H1 (cell line): Measurements from ENCODE around the gene HLA-E. TPM values are rescaled to one million over a fixed set of nuclear protein-coding genes. Genes with fewer than 3 reads are reported as not detected.

Source experiments
- BACH1 ChIP-seq: IDR thresholded peaks from 2 replicates; pipeline ENCODE4 v1.6.1; 2012; ENCODE audit warnings: low read length, improper control_type of control experiment
- BRCA1 ChIP-seq: IDR thresholded peaks from 2 replicates; pipeline ENCODE4 v1.6.1; 2012; ENCODE audit warnings: low read depth, low read length, improper control_type of control experiment
- CHD1 ChIP-seq: IDR thresholded peaks from 2 replicates; pipeline ENCODE4 v1.6.1; 2012; ENCODE audit warnings: low read depth, low read length, improper control_type of control experiment
- CREB1 ChIP-seq: IDR thresholded peaks from 2 replicates; pipeline ENCODE4 v1.6.1; 2012; ENCODE audit warnings: inconsistent platforms
- E2F6 ChIP-seq: IDR thresholded peaks from 2 replicates; pipeline ENCODE4 v1.6.1; 2012; ENCODE audit warnings: inconsistent platforms
- EGR1 ChIP-seq: IDR thresholded peaks from 2 replicates; pipeline ENCODE4 v1.6.1; 2011; ENCODE audit warnings: low read depth, low read length, borderline replicate concordance
- FOSL1 ChIP-seq: IDR thresholded peaks from 2 replicates; pipeline ENCODE4 v1.6.1; 2011; ENCODE audit warnings: mild to moderate bottlenecking, low read depth, low read length, moderate library complexity; ENCODE audit not compliant: insufficient read depth
- JUND ChIP-seq: IDR thresholded peaks from 2 replicates; pipeline ENCODE4 v1.6.1; 2011; ENCODE audit warnings: mild to moderate bottlenecking, improper control_type of control experiment, low read length
- NANOG ChIP-seq: IDR thresholded peaks from 2 replicates; pipeline ENCODE4 v1.6.1; 2011; ENCODE audit warnings: low read length, low read depth, mild to moderate bottlenecking, inconsistent platforms; ENCODE audit not compliant: insufficient read depth, poor library complexity, severe bottlenecking
- POLR2AphosphoS5 ChIP-seq: IDR thresholded peaks from 2 replicates; pipeline ENCODE4 v1.6.1; 2011; ENCODE audit warnings: low read depth, low read length
- RFX5 ChIP-seq: IDR thresholded peaks from 2 replicates; pipeline ENCODE4 v1.6.1; 2011; ENCODE audit warnings: low read depth, low read length, improper control_type of control experiment, borderline replicate concordance
- SP1 ChIP-seq: IDR thresholded peaks from 2 replicates; pipeline ENCODE4 v1.6.1; 2011; ENCODE audit warnings: low read depth, low read length
- SP4 ChIP-seq: IDR thresholded peaks from 2 replicates; pipeline ENCODE4 v1.6.1; 2012; ENCODE audit warnings: low read length, inconsistent platforms
- TAF1 ChIP-seq: IDR thresholded peaks from 2 replicates; pipeline ENCODE4 v1.6.1; 2011; ENCODE audit warnings: mild to moderate bottlenecking, low read depth, low read length
- TBP ChIP-seq: IDR thresholded peaks from 2 replicates; pipeline ENCODE4 v1.6.1; 2011; ENCODE audit warnings: low read depth, low read length, improper control_type of control experiment
- TEAD4 ChIP-seq: IDR thresholded peaks from 2 replicates; pipeline ENCODE4 v1.6.1; 2012; ENCODE audit warnings: low read depth, low read length, inconsistent platforms, mixed read lengths
- polyA plus RNA-seq, 7 experiments: library from polyadenylated mRNA; depleted of rRNA in 3 of 7; stranded (reverse) in 5 of 7; unstranded in 2 of 7; fragments of >200 nt in 5 of 7; fragments of 200-250 nt in 2 of 7; gene quantifications; 1 replicate in 5 of 7; 2 replicates in 1 of 7; 4 replicates in 1 of 7; pipeline versions ENCODE4 v1.2.1 to v1.2.3, GENCODE V29; 2011 to 2013; ENCODE audit warnings: missing spikeins in 2 of 7, mixed read lengths in 2 of 7
- total RNA-seq: library from RNA; stranded (reverse); fragmentation: NEBNext Ultra II Directional; extraction: Animal tissue kit (Norgen Biotek cat#: 25700); gene quantifications from 2 replicates; pipeline ENCODE4 v1.2.1, GENCODE V29; 2021
- TF ChIP-seq, protein P1 (sequence below): IDR thresholded peaks from 2 replicates; pipeline ENCODE4 v1.6.1; 2012; ENCODE audit warnings: low read length, inconsistent platforms

Gene HLA-E
- total and polyA plus RNA-seq, 2 of the 8 experiments (the other 6 are each of a cell fraction or from before 2014, with no cell fraction given) = 20.2 to 28.0 TPM

DNA sequence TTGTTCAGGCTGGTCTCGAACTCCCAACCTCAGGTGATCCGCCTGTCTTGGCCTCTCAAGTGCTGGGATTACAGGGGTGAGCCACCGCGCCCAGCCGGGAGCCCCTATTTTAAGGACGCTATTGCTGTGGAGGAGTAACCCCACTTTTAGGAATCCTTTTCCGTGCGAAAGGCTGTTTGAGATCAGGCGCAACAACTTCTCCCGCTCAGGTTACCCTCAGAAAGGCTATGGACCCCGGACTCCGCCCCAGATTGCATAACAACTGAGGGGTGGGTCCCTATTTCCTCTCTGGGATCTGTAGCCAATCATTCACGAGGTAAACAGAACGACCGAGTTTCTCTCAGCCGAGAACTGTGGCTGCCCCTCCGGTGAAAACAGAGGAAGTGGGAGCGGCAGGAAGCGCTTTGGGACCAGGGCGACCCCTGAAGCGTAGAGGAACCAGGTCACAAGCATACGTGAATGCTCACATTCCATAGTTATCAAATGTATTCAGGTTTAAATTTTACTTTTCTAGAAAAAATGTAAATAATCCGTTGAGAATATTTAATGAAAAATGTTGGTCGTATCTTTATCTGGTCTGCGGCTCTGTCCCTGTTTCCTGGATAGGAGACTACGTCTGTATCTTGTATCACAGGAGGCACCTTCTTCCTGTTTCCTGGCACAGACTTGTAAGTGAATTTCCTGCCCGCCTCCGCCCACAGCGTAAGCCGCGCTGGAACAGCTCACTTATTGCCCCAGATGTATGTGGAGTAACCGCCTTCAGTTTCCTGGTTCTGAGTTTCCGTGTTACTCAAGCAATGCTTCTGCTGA is 26.8 kb downstream of the HLA-E start (continued):
- 0 out of 2 replicates have a peak, but pooled peaks have one; percentile 22 for TF ChIP-seq E2F6
- peak; percentile 82 for TF ChIP-seq TAF1
- TF ChIP-seq POLR2AphosphoS5 = no peak; the same call in 1 of the 2 replicates
- TF ChIP-seq RFX5 = 0 out of 2 replicates have a peak, but pooled peaks have one; percentile 16
- TF ChIP-seq, protein P1, sequence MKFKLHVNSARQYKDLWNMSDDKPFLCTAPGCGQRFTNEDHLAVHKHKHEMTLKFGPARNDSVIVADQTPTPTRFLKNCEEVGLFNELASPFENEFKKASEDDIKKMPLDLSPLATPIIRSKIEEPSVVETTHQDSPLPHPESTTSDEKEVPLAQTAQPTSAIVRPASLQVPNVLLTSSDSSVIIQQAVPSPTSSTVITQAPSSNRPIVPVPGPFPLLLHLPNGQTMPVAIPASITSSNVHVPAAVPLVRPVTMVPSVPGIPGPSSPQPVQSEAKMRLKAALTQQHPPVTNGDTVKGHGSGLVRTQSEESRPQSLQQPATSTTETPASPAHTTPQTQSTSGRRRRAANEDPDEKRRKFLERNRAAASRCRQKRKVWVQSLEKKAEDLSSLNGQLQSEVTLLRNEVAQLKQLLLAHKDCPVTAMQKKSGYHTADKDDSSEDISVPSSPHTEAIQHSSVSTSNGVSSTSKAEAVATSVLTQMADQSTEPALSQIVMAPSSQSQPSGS = no peak
- 0 out of 2 replicates have a peak, but pooled peaks have one; percentile 11 for TF ChIP-seq SP1
- TF ChIP-seq CHD1 = no peak
- TF ChIP-seq FOSL1 = no peak
- TF ChIP-seq BACH1 = 0 out of 2 replicates have a peak, but pooled peaks have one; percentile 20
- peak; percentile 38; the same call in 1 of the 2 replicates for TF ChIP-seq EGR1
- no peak for TF ChIP-seq SP4
- no peak for TF ChIP-seq TEAD4
- peak; percentile 79; the same call in 1 of the 2 replicates for TF ChIP-seq TBP
- TF ChIP-seq JUND = no peak
- no peak for TF ChIP-seq CREB1
- TF ChIP-seq NANOG = no peak
- no peak for TF ChIP-seq BRCA1
